Naive thymus-derived CD8-positive, alpha-beta T cell (primary cell): ENCODE measurements around the gene CD86. TPM values are rescaled to one million over a fixed set of nuclear protein-coding genes. Genes with fewer than 3 reads are reported as not detected.
A peak's percentile ranks its signal among the peaks of the same experiment; 100 is the strongest.
"Not testable (repeated sequence)": the region's sequence is repeated elsewhere in the genome, so short reads cannot be mapped to it uniquely, and the experiment has no call there.

Experiments
- ATAC-seq, 2 donors: fragments of 150-1000 bp; cut with Tn5 transposase in 1 of 2; sonication (Bioruptor Pico), chemical (Tn5 transposase) in 1 of 2; 1 replicate in 1 of 2; 2 replicates in 1 of 2; pipeline ENCODE4 v1.10.0; 2021; ENCODE audit warnings: mild to moderate bottlenecking in 2 of 2, moderate library complexity in 2 of 2
- POLR2A ChIA-PET: fragments of 350-600 bp; sonication (Branson Sonifier 250); formaldehyde crosslinking; loops from one replicate; lab custom pipeline; 2021; ENCODE audit warnings: antibody characterized with exemption; lab: Charles Lee
- DNase-seq, 10 donors: peaks; one replicate each; pipeline versions ENCODE4 v3.0.0 to v3.0.0-alpha.2; 2020 to 2022
- H3K27ac Mint-ChIP-seq, 10 donors: one replicate each; pipeline ENCODE4 v1.8.0; 2020 to 2022; ENCODE audit warnings: mild to moderate bottlenecking in 10 of 10, mixed read lengths in 10 of 10, moderate library complexity in 4 of 10, inconsistent platforms in 1 of 10
- H3K27me3 Mint-ChIP-seq, 5 donors: one replicate each; pipeline ENCODE4 v1.8.0; 2021 to 2022; ENCODE audit warnings: mixed read lengths in 5 of 5
- H3K36me3 Mint-ChIP-seq, 3 donors: one replicate each; pipeline ENCODE4 v1.8.0; 2020 to 2022; ENCODE audit warnings: mixed read lengths in 3 of 3, mild to moderate bottlenecking in 2 of 3, inconsistent platforms in 1 of 3
- H3K4me1 Mint-ChIP-seq, 4 donors: one replicate each; pipeline ENCODE4 v1.8.0; 2021 to 2022; ENCODE audit warnings: mixed read lengths in 4 of 4
- H3K4me3 Mint-ChIP-seq, 10 donors: one replicate each; pipeline ENCODE4 v1.8.0; 2020 to 2022; ENCODE audit warnings: mild to moderate bottlenecking in 10 of 10, mixed read lengths in 10 of 10, moderate library complexity in 6 of 10, inconsistent platforms in 1 of 10
- H3K9me3 Mint-ChIP-seq, 9 donors: one replicate each; pipeline ENCODE4 v1.8.0; 2020 to 2022; ENCODE audit warnings: mixed read lengths in 9 of 9, mild to moderate bottlenecking in 3 of 9, inconsistent platforms in 1 of 9, moderate library complexity in 1 of 9
- polyA plus RNA-seq, 3 donors: library from polyadenylated mRNA; unstranded; fragments of 300-500 nt; fragmentation: Illumina TruSeq; gene quantifications; one replicate each; pipeline ENCODE4 v1.2.3, GENCODE V29; 2021
- total RNA-seq, 8 experiments: library from RNA in 2 of 8; stranded (reverse) in 2 of 8; gene quantifications; one replicate each; pipeline ENCODE4 v1.2.3 and lab custom pipeline; 2021 to 2026

Gene CD86
- total and polyA plus RNA-seq, 5 experiments from 2014 or later = 0.36 to 0.83 (median 0.45) TPM; not detected in 2

DNA sequence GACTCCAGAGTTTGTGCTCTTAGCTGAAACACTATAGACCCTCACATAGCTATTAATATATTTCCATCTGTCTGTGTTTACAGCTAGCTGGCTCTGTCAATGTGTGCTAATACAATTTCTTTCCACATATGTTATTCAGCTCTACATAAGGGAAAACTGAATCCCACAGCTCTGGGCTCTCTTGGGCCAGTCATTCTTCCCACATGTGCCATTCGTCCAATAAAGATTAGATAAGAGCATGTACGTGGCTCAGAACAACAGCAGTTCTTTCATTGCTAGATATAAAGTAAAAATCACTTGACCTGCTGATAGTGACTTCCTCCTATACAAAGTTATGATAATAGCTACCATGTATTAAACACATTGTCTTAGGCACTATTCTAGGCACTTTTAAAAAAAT, 30.4 kb upstream of the CD86 start:
- no peak for ATAC-seq
- H3K36me3 Mint-ChIP-seq = peaks cover 0 to 3% (median 2%) of the 10 kb centered on the region in 3 donors
- peak overlapping the region in 1 of 10 donors; percentile 71 for H3K27ac Mint-ChIP-seq
- POLR2A ChIA-PET = no interaction called here
- H3K9me3 Mint-ChIP-seq = no peaks in the 10 kb centered on the region
- peaks cover 16 to 36% (median 23%) of the 10 kb centered on the region in 5 donors for H3K27me3 Mint-ChIP-seq
- no peak overlapping the region for H3K4me3 Mint-ChIP-seq
- DNase-seq = no peak
- peaks cover 2 to 13% (median 5%) of the 10 kb centered on the region in 4 donors for H3K4me1 Mint-ChIP-seq

DNA sequence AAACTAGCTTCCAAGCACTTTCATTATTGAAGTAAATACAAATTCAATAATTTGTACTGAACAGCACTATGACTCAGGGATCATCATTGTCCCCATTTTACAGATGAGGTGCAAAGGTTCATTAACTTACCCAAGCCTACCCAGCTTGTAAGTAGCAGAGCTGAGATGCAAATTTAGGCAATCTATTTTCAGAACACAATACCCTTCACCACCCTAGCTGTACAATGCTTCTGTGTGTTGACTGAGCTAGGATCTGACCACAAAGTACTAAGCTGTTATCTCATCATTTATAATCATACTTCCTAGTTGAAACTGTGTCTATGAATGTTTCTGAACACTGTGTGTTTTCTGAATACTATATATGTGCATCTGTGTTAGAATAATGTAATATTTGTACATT, 29.9 kb upstream of the CD86 start:
- peaks cover 0 to 2% (median under 1%) of the 10 kb centered on the region in 3 donors for H3K36me3 Mint-ChIP-seq
- H3K27ac Mint-ChIP-seq = peak overlapping the region in 1 of 10 donors; percentile 71
- H3K27me3 Mint-ChIP-seq = peaks cover 14 to 33% (median 21%) of the 10 kb centered on the region in 5 donors
- DNase-seq = no peak
- H3K9me3 Mint-ChIP-seq = no peaks in the 10 kb centered on the region
- no peak overlapping the region for H3K4me3 Mint-ChIP-seq
- H3K4me1 Mint-ChIP-seq = peaks cover 3 to 16% (median 7%) of the 10 kb centered on the region in 4 donors
- ATAC-seq = no peak
- POLR2A ChIA-PET = no interaction called here

DNA sequence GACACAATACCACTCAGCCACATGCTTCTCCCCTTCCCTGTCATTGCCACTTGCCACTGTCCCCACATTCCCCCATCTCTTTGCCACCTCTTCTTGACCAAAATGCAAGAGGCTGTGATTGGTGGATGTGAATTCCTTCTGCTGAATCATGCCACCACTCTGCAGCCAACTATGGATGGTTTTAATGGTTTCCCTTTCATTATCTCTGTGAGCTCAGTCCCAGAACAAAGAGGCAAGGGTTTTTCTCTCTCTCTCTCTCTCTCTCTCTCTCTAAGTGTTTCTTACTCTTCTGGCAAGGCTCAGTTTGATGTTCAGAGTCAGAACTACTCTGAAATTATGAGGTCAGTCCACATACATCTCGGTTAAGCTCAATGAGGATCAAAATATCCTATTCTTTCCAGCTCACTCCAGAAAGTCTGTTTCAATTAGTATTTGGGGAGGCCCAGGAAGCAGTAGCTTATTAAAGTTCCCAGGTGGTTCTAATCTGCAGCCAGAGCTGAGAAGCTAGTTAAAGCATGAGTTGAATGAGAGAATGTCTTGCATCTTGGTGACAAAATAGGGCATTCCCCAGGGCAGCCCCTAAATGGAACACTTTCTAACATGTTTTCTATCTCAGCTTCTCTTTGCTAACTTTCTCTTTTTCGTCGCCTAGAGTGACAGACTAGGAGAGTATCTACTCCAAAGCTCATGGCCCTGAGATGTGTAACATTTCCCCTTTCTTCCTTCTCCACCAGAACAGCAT, 24.6 kb upstream of the CD86 start:
- peaks cover 5 to 10% (median 6%) of the 10 kb centered on the region in 4 donors for H3K4me1 Mint-ChIP-seq
- peaks cover 0 to 7% (median 4%) of the 10 kb centered on the region in 5 donors for H3K27me3 Mint-ChIP-seq
- H3K9me3 Mint-ChIP-seq = peaks cover 0 to 15% (median 4%) of the 10 kb centered on the region in 9 donors
- peaks cover 0 to 5% (median 0%) of the 10 kb centered on the region in 3 donors for H3K36me3 Mint-ChIP-seq
- DNase-seq (no peak), ATAC-seq (no peak)
- no peak overlapping the region for H3K4me3 Mint-ChIP-seq
- H3K27ac Mint-ChIP-seq = peak overlapping the region in 2 of 10 donors; percentile 38 to 91
- POLR2A ChIA-PET = no interaction called here

DNA sequence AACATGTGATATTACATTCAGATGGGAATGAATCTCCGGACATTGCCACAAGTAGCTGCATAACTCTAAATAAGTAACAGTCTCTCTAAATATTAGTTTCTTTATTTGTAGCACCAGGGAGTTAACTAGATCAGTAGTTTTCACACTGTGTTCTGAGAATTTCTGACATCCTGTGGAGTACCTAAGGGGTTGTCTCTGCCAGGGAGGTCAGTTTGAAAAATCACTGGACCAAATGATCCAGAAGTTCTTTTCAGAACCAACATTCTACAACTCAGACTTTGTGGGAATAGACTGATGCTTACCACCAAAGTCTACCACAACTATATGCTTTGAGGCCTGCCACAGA, 24.1 kb upstream of the CD86 start:
- DNase-seq (no peak), ATAC-seq (no peak)
- POLR2A ChIA-PET = no interaction called here
- Mint-ChIP-seq H3K27me3 (peaks cover 0 to 7% (median 5%) of the 10 kb centered on the region in 5 donors), H3K27ac (no peak overlapping the region), H3K4me3 (no peak overlapping the region), H3K4me1 (peaks cover 5 to 8% (median 6%) of the 10 kb centered on the region in 4 donors), H3K9me3 (peaks cover 0 to 21% (median 9%) of the 10 kb centered on the region in 9 donors), H3K36me3 (peaks cover 0 to 10% (median 0%) of the 10 kb centered on the region in 3 donors)

DNA sequence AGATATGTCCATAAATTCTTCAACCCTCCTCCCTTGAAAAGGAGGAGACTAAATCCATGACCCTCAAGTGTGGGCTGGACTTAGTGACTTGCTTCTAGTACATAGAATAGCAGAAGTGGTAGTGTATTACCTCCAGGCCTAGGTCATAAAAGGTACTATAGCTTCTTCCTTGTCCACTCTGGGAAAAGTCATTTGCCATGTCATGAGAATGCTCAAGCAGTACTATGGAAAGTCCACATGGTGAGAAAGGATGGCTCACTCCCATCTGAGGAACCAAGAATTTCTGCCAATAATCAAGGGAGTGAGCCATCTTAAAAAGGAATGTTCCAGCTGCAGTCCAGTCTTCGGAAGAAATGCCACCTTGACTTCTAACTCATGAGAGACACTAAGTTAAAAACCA, 22.6 kb upstream of the CD86 start:
- Mint-ChIP-seq H3K27ac (peak overlapping the region in 1 of 10 donors; percentile 44), H3K4me1 (peaks cover 5 to 7% (median 6%) of the 10 kb centered on the region in 4 donors), H3K4me3 (no peak overlapping the region), H3K36me3 (peaks cover 0 to 10% (median 3%) of the 10 kb centered on the region in 3 donors), H3K9me3 (peaks cover 0 to 27% (median 20%) of the 10 kb centered on the region in 9 donors), H3K27me3 (peaks cover 0 to 6% (median 4%) of the 10 kb centered on the region in 5 donors)
- ATAC-seq (no peak), DNase-seq (no peak)
- POLR2A ChIA-PET = no interaction called here

DNA sequence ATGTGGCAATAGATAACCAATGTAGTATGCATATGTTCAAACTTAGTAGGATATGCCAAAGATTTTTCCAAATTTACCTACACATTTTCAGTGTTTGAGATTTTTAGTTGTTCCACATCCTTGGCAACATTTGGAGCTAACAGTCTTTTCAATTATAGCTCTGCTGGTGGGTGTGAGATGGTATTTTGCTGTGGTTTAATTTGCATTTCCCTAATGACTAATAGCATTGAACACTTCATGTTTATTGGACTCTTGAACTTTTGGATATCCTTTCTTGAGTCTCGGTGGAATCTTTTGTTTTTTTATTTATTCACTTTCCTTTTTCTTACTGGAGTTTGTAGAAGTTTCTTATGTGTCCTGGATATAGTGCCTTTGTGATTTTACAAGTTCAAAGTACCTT, 22.1 kb upstream of the CD86 start:
- H3K27me3 Mint-ChIP-seq = peaks cover 0 to 6% (median 4%) of the 10 kb centered on the region in 5 donors
- H3K9me3 Mint-ChIP-seq = peaks cover 0 to 32% (median 24%) of the 10 kb centered on the region in 9 donors
- POLR2A ChIA-PET = no interaction called here
- DNase-seq (no peak), ATAC-seq (no peak)
- H3K36me3 Mint-ChIP-seq = peaks cover 2 to 15% (median 6%) of the 10 kb centered on the region in 3 donors
- no peak overlapping the region for H3K27ac Mint-ChIP-seq
- H3K4me1 Mint-ChIP-seq = peaks cover 5 to 7% (median 6%) of the 10 kb centered on the region in 4 donors
- H3K4me3 Mint-ChIP-seq = no peak overlapping the region

DNA sequence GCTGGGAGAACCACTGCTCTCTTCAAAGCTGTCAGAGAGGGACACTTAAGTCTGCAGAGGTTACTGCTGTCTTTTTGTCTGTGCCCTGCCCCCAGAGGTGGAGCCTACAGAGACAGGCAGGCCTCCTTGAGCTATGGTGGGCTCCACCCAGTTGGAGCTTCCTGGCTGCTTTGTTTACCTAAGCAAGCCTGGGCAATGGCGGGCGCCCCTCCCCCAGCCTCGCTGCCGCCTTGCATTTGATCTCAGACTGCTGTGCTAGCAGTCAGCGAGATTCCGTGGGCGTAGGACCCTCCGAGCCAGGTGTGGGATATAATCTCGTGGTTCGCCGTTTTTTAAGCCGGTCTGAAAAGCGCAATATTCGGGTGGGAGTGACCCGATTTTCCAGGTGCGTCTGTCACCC, 7.9 kb upstream of the CD86 start:
- H3K4me1 Mint-ChIP-seq, H3K4me3 Mint-ChIP-seq, DNase-seq, H3K9me3 Mint-ChIP-seq, ATAC-seq, H3K36me3 Mint-ChIP-seq, POLR2A ChIA-PET, H3K27ac Mint-ChIP-seq: not testable (repeated sequence)
- peaks cover 4 to 12% (median 6%) of the 10 kb centered on the region in 5 donors for H3K27me3 Mint-ChIP-seq

DNA sequence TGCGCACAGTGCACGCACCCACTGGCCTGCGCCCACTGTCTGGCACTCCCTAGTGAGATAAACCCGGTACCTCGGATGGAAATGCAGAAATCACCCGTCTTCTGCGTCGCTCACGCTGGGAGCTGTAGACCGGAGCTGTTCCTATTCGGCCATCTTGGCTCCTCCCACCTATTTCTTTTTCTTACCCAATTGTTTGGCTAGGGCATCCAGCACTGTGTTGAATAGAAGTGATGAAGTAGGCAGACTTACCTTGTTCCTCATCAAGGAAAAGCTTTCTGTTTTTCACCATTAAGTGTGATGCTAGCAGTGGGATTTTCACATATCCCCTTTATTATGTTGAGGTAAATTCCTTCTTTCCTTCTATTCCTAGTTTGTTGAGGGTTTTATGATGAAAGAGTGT, 7.4 kb upstream of the CD86 start:
- H3K9me3 Mint-ChIP-seq, DNase-seq, H3K36me3 Mint-ChIP-seq, POLR2A ChIA-PET, H3K4me3 Mint-ChIP-seq, H3K27ac Mint-ChIP-seq, H3K4me1 Mint-ChIP-seq, ATAC-seq: not testable (repeated sequence)
- H3K27me3 Mint-ChIP-seq = peaks cover 6 to 17% (median 9%) of the 10 kb centered on the region in 5 donors

DNA sequence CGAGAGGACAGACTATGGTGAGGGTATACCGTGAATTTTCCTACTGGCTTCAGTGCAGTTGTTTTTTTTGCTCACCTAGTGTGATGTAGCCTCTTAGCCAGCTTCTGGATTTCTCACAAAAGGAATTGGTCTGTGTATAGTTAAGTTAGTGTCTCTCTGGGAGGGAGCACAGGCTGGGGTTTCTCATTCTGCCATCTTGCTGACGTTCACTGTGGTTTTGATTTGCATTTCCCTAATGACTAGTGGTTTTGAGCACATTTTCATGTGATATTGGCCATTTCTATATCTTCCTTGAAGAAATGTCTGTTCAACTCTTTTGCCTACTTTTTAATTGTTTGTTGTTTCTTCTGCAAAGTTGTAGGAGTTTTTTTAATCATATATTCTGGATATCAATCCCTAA, 2.2 kb upstream of the CD86 start:
- Mint-ChIP-seq H3K36me3 (peaks cover 0 to 2% (median 0%) of the 10 kb centered on the region in 3 donors), H3K4me3 (no peak overlapping the region), H3K27ac (no peak overlapping the region), H3K9me3 (peaks cover 0 to 5% (median 0%) of the 10 kb centered on the region in 9 donors), H3K27me3 (peaks cover 16 to 43% (median 23%) of the 10 kb centered on the region in 5 donors), H3K4me1 (peaks cover 0 to 18% (median 0%) of the 10 kb centered on the region in 4 donors)
- DNase-seq = no peak
- ATAC-seq = no peak
- POLR2A ChIA-PET = no interaction called here

DNA sequence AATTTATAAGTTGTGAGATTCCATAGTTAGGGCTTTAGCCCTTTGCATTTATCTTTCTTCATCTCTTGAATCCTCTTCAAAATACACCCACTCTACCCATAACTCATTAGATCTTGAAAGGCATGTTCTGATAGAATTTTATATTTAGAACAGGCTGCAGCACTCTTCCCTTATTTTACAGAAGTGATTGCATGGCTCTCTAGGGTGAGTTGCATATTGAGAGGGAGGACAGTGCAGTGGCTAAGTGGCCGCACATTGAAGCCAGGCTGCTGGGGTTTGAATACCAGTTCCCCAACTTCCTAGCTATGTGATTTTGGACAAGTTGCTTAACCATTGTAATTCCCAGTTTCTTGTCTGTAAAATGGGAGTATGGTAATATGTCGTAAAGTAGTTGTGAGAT, 2.5 kb downstream of the CD86 start:
- Mint-ChIP-seq H3K4me1 (peaks cover 0 to 18% (median 0%) of the 10 kb centered on the region in 4 donors), H3K4me3 (peak overlapping the region in 1 of 10 donors; percentile 11), H3K27me3 (peaks cover 16 to 45% (median 26%) of the 10 kb centered on the region in 5 donors), H3K9me3 (no peaks in the 10 kb centered on the region), H3K36me3 (peaks cover 0 to 2% (median 0%) of the 10 kb centered on the region in 3 donors), H3K27ac (no peak overlapping the region)
- POLR2A ChIA-PET = no interaction called here
- ATAC-seq (no peak), DNase-seq (no peak)

DNA sequence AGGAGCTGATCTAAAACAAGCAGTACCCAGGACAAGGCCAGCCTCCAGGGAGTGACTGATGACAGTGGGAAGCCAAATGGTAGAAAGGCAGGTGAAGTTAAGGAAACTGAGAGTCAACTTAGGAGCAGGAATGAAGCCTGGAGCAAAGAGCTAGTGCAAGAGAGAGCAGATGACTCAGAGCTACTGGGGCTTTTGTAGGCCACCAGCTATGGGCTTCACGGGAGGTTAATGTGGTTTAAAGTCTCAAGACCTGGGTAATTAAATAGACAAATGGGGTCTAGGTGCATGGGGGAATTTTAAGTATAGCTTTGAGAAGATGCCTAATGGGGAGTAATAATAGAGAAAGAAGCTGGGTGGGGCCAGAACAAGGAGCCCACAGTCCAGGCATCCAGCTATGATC, 3.1 kb downstream of the CD86 start:
- Mint-ChIP-seq H3K27ac (no peak overlapping the region), H3K36me3 (peaks cover 0 to 2% (median 0%) of the 10 kb centered on the region in 3 donors), H3K4me3 (no peak overlapping the region), H3K4me1 (peaks cover 0 to 14% (median 0%) of the 10 kb centered on the region in 4 donors), H3K27me3 (peaks cover 12 to 39% (median 21%) of the 10 kb centered on the region in 5 donors), H3K9me3 (no peaks in the 10 kb centered on the region)
- no peak for ATAC-seq
- no peak for DNase-seq
- POLR2A ChIA-PET = no interaction called here

DNA sequence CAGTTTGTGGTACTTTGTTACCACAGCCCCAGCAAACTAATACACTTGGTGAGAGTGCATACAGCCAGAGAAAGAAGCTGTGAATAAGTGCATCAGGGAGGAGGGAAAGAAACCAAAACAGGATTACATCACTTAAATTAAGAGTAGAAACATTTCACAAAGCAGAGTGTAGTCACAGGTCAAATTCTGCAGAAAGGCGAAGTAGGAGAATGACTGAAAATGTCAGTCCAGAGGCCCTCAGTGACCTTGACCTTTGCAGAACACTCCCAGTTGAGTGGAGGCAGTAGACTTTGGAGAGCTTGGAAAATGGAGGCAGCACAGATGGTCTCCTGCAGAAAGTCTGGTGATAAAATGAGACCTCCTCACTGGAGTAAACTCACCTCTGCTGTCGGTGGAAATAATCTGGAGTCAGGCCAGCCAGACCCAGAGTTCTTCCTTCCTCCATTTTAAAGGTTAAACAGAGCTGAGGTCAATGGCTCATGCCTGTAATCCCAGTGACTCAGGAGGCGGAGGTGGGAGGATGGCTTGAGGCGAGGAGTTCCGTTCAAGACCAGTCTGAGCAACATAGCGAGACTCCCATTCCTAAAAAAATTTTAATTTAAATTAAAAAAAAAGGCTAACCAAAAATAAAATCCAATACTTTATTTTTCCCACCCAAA, 5.0 kb downstream of the CD86 start:
- peaks cover 0 to 12% (median 0%) of the 10 kb centered on the region in 4 donors for H3K4me1 Mint-ChIP-seq
- H3K36me3 Mint-ChIP-seq = peaks cover 0 to 2% (median 0%) of the 10 kb centered on the region in 3 donors
- ATAC-seq (no peak), DNase-seq (no peak)
- POLR2A ChIA-PET = no interaction called here
- peaks cover 9 to 31% (median 19%) of the 10 kb centered on the region in 5 donors for H3K27me3 Mint-ChIP-seq
- H3K27ac Mint-ChIP-seq = no peak overlapping the region
- H3K4me3 Mint-ChIP-seq = no peak overlapping the region
- no peaks in the 10 kb centered on the region for H3K9me3 Mint-ChIP-seq

DNA sequence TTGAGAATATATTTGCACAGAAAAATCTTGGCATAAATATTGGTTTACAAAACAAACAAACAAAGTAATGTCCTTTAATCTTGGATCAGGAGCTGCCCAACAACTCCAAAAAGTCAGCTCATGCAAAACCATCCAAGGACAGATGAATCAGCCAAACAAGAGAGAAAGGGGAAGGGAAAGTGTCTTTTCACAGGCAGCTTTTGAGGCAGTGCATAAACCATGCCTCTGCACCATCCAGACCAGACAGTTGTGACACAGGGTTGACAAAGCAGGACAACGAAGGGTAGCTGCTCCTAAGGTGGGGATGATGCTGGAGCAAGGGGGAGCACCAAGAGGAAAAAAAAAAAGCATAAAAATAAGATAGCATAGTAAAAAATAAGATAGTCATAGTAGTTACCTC, 8.7 kb downstream of the CD86 start:
- POLR2A ChIA-PET = no interaction called here
- DNase-seq (no peak), ATAC-seq (no peak)
- Mint-ChIP-seq H3K36me3 (no peaks in the 10 kb centered on the region), H3K27ac (no peak overlapping the region), H3K4me1 (peaks cover 0 to 23% (median 2%) of the 10 kb centered on the region in 4 donors), H3K4me3 (no peak overlapping the region), H3K27me3 (peaks cover 2 to 8% (median 3%) of the 10 kb centered on the region in 5 donors), H3K9me3 (no peaks in the 10 kb centered on the region)
